GM03348 (cell line): ENCODE data around the gene NRXN2.
A peak's percentile ranks its signal among the peaks of the same experiment; 100 is the strongest.

Experiments used
- DNase-seq: peaks from one replicate; pipeline ENCODE4 v3.0.0; 2012; ENCODE audit warnings: low spot score

The NRXN2 gene

DNA sequence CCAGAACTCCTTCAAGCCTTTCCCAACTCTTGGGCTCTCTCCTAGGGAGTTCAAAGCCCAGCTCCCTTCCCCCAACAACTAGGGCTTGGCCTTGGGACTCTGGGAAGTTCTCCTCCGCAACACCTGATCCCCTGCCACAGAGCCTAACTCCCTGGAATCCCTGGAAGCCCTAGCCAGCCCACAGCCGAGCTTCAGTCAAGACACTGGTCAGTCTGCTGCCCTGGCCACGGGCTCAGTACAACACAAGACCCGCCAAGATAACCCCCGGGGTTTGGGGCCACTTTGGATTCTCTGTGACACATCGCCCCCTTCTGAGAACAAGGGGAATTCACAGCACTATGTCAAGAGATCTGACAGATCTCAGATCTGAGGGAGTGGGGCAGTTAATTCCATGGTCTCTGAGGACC lies 73.7 kb downstream of the NRXN2 start:
- DNase-seq: no peak

DNA sequence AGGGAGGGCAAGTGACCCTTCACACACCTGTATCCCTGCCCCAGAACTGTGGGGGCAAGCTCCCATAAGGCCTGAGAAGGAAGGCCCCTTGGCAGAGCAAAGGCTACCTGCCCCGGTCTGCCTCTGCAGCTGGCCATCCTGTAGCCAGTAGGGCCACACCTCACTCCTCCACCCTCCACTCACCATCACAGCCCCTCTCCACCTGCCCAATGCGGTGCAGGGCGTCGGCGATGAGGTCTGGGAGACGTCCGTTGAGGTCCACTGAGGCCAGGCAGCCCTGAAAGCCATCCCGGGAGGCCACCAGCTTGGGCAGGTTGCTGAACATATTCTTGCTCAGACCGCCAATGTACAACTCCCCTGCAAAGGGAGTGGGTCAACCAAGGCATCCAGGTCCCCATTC lies 74.4 kb downstream of the NRXN2 start:
- DNase-seq: no peak

DNA sequence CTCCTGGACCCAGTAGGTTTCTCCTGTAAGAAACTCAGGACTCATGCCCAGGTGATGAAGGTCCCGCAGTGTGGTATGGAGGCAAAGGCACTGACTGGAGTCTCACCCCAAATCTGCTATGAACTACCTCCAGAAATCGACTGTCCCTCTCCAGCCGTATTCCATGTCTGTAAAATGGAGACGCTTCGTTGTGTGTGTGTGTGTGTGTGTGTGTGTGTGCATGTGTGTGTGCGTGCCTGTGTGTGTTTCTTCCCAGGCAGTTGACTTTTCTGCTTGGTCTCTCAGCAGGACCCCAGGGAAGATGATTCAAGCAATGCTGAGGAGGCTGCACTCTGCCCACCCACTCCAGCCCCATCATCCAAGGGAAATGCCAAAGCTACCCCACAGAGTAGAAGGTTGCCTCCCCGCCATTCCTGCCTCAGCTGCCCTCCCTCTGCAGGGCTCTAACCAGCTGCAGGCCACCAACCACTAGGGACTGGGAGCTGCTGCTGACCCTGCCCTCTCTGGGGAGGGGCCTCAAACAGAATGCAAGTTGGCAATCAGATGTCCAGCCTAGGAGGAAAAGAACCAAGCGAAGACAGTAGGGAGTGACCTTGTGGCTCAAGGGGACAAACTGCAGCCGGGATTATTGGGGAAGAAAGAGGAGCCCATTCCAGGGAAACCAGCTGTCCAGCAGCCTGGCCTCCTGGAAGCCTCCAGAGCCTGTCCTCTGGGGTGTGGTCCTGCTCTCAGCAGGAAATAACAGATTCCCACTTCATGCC lies 75.8 kb downstream of the NRXN2 start:
- no peak for DNase-seq

DNA sequence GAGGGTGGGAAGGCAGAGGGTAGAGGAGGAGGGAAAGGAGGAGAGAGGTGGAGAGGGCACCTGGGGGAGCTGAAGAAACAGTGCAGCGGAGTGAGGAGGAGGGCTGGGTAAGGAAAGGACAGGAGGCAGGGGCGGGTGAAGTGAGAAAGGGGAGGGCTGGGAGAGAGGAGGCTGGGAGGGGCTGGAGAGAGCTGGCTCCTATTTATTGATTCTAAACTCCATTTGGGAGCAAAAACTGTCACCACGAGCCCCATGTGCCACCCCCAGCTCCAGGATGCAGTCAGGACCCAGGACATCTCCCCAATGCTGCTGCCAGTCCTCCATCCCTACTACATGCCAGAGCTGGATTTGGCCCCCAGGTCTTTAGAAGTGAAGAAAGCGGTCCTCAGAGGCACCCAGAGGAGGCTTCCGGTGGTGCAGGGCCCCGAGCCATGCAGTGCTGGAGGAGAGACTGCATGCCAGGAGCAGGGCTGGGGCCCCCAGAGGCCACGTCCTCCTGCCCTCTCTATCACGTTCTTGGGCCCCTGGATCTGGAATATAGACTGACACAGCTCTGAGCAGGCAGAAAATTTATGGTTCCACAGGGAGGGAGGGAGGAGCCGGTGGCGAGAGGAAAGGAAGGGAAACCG lies 78.2 kb downstream of the NRXN2 start:
- peak; percentile 31 for DNase-seq

DNA sequence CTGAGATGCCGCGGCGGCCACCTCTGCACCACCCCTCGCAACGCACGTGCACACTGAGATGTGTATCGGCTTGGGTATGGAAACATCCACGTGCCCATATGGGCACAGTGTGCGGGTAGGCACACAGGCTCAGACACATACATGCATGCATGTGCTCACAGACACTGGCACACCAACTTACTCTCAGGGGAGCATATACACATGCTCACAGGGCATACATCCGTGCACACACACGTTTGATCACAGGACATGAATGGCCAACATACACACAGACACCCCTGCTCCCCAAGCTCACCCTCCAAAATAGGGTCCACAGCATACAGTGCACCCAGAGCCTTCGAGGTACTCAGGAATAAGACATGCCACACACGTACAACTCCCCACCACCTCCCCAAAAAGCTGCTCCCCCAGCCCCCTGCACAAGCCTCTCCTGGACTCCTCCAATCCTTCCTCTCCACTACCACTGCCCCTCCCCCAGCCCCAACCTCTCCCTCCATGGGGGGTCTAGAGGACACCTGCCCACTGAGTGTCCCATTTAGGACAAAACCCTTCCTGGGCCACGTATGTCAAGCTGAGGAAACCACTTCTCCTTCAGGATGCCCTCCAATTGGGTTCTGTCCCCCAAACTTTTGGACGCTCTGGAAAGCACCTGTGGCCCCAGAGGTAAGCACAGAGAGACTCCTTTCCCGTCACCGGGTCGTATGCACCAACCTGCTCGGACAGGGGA lies 78.9 kb downstream of the NRXN2 start:
- no peak for DNase-seq

DNA sequence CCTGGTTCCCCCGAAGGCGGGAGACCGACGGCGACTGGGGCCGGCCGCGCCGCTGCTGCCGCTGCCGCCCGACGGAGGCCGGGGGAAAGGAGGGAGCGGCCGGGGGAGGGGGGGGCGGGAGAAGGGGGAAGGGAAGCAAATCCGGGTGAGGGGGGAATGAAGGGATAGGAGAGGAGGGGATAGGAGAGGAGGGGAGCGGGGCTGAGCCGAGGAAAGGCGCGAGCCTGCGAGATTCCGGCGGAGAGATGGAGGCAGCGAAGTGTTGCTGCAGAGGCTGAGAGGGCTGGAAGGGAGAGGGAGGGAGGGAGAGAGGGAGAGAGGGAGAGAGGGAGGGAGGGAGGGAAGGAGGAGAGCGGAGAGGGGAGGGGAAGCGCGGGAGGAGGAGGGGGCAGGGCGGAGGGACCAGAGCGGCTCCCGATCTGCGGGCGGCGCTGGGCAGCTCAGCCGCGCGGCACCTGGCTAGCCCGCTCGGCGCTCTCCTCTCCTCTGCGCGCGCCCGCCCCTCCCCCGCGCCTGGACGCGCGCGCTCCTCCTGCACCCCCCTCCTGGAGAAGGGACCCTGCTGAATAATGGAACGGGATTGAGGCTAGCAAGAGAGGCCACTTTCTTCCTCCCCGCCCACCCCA lies 79.6 kb downstream of the NRXN2 start:
- DNase-seq: peak; percentile 48

DNA sequence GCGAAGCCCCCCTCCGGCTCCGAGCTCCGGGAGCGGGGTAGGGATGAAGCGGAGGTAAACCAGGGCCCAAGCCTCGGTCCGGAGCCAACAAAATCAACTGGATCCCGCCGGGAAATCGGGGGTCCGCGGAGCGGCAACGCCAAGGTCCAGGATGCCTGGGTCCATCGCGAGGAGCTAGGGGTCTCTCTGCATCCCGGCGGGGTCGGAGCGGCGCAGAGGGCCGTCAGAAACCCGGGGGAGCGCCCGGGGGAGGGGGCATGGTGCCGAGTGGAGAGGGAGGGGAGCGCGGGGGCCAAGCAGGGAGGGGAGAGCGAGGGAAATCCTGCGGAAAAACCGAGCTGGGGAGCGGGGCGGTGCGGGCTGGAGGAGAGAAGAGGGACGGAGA lies 80.1 kb downstream of the NRXN2 start:
- no peak for DNase-seq

DNA sequence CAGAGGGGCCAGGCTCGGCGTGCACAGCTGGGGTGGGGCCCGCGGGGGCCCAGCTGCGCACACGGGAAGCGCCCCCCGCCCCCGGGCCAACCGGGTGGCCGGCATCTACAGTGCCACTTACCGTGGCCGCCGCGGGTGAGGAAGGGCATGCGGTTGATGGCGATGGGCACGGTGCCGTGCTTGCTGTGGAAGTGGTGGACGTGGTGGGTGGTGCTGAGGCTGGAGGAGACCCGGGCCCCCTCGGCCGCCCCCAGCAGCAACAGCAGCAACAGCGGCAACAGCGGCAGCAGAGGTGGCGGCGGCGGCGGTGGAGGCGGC lies 80.6 kb downstream of the NRXN2 start:
- DNase-seq: no peak

DNA sequence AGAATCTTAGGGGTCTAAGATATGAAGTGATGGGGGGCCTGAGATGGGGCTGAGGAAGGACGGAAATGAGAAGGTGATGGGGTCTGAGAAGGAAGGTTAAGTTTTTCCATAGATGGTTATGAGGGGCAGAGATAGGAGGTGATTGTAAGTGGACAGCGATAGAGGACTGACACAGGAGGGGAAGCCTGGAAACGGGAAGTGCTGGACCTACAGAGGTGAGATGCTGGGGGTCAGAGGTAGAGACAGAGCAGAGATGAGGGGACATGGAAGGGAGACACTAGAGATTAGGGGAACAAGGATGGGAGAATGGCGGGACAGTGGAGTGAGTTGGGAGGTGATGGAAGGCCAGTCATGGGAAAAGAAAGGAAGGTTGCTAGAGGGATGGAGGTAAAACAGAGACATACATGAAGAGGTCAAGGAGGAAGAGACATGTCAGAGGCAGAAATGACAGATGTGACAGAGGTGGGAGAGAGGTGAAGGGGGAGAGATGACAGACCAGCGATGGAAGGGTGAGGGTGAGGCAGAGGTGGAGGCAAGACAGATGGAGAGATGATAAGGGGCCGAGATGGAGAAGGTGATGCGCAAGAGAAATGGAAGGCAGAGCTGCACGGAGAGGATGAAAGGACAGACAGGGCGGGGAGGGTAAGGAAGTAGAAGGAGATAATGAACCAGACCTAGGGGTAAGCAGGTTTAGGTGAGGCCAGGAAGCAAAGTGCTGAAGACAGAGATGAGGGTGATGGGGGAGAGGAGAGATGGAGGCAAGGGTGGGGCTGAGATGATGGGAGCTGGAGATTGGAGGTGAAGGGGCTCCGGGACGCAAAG lies 81.2 kb downstream of the NRXN2 start:
- no peak for DNase-seq

DNA sequence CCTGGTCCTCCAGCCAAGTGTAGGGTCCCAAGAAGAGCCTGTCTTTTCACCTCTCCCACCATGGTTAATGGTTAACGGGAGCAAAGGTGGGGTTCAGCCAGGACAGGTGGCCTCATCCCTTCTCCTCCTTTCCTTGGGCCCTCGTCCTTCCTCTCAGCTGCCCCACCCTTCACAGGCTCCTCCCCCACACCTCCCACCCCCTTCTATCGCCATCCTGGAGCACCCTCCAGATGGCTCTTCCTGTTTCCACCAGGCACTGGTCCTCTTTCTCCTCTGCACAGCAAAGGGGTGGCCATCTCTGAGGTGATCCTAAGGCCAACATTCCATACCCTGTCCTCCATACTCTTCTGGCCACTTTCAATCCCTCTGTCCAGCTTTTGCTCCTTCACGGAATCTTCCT lies 83.1 kb downstream of the NRXN2 start:
- no peak for DNase-seq

DNA sequence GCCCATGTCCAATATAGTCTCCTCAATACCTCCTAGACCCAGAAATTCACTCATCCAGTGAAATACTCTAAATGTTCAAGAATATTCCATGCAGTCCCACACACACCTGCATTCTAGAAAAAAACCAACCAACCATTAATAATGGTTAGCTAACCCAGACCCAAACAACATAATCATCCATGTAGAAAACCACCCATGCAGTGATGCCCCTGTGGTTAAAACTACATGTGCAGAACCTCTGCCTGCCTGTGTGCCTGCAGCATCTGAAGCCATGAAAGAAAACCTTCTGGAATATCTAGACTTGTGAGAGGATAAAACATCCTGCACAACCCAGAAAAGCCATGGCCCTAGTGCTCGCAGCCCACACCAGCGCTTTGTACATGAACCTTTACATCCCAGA lies 84.2 kb downstream of the NRXN2 start:
- no peak for DNase-seq

DNA sequence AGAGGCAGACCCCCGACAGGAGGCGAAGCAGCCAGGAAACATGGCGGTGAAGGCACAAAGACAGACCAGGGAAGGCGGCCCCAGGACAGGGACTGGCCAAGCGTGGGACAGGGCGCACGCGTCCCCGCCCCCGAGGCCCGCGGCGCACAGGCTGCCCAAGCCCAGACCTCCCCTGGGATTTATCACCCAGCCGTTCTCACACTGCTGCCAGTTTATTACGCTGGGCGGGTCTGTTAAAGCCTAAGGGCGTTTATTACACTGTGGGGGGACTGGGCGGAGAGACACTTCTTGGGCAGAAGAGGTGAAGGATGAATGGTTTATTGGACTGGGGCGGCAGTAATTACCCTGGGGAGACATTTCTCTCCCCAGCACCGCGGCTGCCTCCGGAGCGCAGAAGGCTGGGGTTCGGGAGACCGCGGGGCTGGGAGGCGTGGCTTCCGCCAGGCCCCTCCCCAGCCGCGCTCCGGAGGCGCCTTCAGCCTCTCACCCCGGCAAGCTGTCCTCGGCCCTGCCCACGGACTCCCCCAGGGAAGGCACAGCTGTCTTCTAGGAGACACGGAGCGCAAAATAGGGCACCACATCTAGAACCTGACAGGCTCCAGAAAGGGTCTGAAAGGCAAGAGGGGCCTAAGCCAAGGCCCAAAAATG lies 84.9 kb downstream of the NRXN2 start:
- DNase-seq: no peak

DNA sequence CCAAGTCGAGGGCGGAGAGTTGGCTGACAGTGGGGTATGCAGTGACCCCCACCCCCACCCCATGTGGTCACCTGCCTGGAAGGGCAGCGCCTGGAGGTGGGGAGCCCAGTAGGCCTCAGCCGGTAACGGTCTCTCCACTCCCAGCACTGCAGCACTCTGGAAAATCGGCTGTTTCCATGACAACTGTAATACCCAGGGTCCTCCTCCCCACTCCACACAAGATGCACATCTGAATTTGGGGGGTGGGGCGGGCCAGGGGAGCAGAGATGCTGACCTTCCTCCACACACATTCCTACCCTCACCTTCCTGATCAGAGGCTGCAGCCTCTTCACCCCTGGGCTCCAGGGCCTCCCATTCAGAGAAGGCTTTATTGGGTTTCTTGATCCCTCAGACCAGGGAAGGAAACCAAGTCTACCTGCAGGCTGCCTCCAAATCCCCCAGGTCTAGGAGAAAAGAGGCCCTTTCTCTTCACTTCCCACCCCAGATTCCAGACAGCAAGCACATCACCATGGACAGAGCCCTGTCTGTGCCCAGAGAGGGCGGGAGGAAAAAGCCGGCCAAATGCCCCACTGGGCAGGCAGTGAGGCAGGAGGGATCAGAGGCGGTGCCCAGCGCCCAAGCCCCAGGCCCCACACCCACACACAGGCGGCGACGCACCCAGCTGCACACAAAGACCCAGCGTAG lies 85.5 kb downstream of the NRXN2 start:
- DNase-seq: no peak

DNA sequence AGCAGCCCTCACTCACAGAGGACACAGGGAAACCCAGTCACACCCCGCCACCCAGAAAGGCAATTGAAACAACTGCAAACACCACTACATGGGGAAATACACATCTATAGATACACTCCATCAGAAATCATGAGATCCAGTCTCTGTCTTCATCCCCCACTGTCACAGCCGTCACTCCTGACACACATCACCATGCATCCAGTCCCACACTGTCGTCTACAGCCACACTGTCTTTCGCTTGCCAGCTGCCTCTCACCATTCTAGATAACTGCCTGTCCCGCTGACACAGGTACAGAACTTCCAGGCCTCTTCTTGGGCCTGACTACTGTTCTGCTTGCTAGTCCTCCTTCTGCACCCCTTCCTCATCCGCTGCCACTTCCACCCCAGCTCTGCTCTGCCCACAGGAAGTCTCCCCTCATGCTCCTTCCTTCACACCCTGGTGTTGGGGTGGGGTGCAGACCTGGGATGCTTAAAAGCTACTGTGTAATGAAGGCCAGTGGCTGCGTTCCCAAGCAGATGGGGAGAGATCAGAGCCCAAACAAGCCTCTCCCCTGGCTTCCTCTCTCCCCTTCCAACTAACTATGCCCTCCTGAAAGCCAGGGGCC lies 89.3 kb downstream of the NRXN2 start:
- no peak for DNase-seq

DNA sequence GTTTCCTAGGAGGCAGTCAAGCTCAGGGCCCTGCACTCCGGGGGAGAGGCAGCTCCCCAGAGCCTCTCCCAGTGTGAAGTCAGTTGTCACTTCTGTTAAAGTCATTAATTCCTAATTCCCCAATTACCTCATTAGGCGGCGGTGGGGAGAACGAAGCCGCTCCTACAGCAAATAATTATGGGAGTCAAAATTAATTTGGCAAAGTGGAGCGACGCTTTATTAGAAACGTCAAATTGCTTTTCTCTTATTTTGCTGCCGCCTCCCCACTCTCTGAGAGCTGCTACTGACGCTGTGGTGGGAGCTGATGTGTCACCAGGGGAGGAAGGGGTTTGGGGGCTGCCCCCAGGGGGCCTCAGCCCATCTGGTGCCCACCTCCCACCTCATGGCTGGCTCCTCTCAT lies 90.3 kb downstream of the NRXN2 start:
- DNase-seq: no peak

DNA sequence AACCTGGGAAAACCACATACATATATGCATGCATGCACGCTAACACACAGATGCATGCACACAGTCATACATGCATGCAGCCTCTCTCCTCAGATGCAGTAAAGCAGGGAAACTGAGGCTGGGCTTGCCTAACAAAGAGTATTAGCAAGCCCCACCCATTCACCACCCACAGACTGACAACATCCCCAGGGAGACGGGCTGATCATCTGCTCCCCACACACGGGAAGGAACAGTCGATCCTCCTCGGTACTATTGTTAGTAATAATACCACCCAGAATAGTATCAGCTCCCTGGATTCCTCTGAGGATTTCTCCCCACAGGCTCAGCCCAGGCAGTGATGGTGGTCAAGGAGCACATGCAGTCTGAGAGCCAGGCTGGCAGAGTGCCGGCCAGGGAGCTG lies 90.8 kb downstream of the NRXN2 start:
- no peak for DNase-seq

DNA sequence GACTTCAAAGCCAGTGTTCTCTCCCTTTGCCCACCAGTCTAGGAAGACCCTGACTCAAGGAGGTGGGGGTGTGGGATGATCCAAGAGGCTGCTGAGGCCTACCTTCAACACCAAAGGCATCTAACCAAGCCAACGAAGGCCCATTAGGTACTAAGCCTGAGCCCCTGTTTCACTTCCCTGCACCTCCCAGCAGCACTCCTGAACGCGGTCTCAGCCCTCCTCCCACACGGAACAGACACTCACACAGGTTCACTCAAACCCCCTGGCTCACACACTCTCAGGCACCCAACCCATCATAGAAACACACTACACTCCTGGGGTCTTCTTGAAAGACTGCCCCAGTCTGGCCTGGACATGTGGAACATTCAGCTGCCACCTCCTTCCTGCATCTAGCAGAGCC lies 91.3 kb downstream of the NRXN2 start:
- DNase-seq: no peak

DNA sequence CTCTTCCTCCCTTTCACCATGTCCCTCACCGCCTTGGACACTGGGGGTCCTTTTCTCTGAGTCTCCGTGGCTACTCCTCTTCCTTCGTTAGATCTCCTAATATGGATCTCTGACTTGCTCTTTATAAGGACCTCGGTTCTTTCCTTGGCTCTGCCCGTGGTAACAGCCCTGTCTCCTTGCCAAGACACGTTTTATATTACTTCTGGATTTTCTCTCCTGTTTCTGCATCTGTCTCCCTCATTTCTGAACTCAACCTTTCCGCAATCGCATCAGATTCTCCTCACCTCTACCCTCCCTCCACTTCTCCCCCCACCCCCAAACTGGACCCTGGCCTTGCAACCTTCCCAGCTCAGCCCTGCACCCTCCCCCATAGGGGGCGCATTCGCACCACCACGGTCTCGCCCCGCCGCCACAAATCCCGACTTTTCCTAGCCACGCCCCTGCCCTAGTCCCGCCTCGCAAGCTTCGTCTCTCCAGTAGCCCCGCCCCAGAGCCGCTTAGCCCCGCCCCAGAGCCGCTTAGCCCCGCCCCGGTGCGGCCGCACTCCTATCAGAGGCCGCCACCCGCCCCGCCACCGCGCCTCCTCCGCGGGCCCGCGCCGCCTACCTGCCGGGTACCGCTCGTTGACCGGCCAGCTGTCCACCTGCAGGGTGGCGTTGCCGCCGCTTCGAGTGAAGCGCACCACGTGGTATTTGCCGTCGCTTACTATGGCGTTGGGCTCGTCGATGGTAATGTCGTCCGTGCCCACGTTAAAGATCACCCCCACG lies 93.0 kb downstream of the NRXN2 start:
- no peak for DNase-seq

DNA sequence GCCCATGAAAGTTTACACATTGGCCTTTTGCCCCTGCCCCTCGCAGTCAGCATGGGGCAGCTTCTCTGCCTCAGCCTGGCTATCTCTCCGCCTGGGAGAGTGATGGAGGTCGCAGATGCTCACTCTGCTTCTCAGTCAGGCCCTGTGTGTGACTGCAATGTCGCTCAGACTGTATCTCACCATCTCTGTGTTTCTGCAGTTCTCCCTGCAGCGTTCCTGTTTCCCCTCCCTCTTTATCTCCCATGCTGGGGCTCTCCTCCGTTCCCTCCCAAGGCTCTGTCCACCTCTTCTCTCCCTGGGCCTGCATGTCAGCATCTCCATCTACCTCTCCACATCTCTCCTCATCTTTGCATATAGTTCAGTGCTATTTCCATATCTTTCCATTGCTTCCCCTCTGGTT lies 93.9 kb downstream of the NRXN2 start:
- DNase-seq: no peak

DNA sequence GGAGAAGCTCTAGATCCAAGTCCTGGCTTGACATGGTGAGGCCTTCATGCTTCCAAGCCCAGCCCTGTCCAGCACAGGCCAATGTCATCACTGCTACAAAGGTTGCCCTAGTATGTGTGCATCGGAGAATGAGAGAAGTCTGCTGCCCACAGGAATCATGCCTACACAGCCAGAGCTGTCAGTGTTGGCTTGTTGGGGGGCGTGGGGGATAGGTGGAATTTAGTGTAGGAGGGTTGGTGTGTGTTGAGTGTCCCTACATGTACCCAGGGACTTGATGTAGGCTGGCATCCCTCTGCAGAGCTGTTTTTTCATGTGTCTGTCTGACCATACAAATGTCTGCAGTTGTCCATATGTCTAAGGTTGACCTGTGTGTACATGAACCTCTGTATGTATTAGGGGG lies 94.4 kb downstream of the NRXN2 start:
- no peak for DNase-seq
